Measurements from ENCODE around the gene MDM2.
"Not testable (repeated sequence)": the region's sequence is repeated elsewhere in the genome, so short reads cannot be mapped to it uniquely, and the experiment has no call there.

Gene MDM2

DNA sequence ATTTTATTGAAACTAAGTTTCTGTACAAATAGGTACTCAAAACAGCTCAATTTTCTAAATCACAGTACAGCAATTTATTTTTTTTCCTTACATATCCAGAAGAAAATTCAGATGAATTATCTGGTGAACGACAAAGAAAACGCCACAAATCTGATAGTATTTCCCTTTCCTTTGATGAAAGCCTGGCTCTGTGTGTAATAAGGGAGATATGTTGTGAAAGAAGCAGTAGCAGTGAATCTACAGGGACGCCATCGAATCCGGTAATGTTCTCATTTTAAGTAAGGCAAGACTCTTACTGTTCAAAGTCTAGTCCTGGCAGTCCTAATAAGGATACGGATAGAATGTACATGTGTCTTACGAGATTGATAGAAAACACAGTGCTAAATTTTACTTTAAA is 20.7 kb downstream of the MDM2 start:
- no peak for DNase-seq

DNA sequence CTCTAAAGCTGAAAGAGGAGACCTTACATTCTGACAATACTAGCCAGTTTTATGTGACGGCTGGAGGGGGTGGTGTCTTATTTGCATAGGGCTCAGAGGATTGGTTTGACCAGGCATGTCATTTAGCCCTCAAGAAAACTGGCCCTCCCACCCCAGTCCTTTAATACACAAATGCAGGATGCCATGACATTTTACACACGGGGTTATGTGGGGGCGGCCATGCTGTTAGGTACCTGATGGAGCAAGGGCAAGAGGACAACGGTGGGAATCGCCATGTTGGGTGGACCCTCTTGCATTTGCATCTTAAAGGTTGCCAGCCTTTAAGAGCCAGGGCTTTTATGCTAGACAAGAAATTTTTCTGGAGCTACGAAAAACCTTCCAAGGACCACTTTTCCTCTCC is 23.3 kb downstream of the MDM2 start:
- DNase-seq: no peak

DNA sequence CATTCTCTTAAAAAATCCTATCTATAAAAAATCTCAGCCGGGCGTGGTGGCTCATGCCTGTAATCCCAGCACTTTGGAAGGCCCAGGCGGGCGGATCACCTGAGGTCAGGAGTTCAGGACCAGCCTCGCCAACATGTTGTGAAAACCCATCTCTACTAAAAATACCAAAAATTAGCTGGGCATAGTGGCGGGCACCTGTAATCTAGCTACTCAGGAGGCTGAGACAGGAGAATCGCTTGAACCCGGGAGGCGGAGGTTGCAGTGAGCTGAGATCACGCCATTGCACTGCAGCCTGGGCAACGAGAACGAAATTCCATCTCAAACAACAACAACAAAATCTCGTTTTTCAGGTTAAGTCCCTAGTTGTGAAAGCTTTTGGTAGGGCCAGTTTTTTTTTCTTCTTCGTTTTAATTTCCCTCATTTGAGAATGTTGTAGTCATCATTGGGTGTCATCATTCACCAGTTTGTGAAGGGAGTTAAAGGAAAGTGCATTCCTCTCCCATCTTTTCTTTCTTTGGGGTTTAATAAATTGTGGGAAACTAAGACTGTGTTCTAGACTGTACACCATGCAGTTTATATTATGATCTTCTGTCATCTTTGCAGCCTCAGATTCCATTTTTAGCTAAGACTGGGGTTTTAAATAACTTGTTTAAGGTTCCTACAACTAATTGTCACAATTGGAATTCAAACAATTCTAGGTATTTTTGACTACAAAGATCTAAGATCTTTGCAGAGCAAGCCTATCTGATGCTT is 23.9 kb downstream of the MDM2 start:
- no peak for DNase-seq

DNA sequence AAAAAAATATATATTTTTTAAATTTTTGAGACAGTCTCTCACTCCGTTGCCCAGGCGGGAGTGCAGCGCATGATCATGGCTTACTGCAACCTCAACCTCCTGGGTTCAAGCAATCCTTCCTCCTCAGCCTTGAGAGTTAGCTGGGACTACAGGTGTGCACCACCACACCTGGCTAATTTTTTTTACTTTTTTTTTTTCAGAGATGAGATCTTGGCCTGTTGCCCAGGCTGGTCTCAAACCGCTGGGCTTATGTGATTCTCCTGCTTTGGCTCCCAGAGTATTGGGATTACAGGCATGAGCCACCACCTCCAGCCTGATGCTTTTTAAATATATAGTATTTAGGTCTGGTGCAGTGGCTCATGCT is 24.5 kb downstream of the MDM2 start:
- no peak for DNase-seq

DNA sequence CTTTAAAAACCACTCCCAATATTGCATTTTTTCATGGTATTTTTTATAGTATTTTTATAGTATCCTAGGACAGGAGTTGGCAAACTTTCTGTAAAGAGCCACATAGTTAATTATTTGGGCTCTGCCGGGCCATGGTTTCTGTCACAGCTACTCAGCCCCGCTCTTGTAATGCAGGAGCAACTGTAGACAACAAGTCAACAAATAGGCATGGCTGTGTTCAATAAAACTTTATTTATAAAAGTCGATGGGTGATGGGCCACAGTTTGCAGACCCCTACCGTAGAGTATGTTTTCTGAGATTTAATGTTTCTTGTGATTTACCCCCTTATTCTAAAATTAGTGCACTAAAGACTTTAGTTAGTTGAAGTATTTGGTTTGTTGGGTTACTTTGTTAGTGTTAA is 25.5 kb downstream of the MDM2 start:
- DNase-seq: no peak

DNA sequence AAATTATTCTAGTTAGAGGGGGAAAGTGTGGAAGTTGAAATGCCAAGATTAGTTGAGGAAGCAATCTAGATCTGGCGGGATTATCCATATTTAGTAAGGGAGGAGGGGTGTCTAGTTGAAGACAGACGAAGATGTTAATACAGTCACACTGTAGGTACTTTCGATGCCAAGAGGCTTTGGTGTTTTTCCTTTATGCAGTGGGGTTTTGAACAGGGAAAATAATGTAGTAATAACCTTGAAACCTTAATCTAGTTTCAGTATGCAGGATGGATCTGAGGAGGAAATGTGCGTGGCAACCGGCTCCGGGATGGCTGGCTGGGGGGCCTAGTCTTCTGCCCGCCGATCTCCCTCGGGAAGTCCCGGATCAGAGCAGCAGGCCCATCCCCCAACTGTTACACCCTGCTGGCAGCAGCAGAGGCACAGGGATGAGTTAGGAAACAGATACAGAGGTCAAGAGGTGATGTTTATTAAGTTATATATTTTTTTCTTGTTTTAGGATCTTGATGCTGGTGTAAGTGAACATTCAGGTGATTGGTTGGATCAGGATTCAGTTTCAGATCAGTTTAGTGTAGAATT is 27.4 kb downstream of the MDM2 start:
- no peak for DNase-seq

DNA sequence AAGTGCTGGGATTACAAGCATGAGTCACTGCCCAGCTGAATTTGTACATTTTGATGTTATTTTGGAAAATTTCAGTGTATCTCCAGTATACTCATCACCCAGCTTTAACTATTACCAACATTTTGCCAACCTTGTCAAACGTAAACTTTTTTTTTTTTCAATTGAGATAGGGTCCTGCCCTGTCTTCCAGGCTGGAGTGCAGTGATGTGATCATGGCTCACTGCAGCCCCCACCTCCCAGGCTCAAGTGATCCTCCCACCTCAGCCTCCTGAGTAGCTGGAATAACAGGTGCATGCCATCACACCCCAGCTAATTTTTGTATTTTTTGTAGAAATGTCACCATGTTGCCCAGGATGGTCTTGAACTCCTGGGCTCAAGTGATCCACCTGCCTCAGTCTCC is 29.2 kb downstream of the MDM2 start:
- no peak for DNase-seq

DNA sequence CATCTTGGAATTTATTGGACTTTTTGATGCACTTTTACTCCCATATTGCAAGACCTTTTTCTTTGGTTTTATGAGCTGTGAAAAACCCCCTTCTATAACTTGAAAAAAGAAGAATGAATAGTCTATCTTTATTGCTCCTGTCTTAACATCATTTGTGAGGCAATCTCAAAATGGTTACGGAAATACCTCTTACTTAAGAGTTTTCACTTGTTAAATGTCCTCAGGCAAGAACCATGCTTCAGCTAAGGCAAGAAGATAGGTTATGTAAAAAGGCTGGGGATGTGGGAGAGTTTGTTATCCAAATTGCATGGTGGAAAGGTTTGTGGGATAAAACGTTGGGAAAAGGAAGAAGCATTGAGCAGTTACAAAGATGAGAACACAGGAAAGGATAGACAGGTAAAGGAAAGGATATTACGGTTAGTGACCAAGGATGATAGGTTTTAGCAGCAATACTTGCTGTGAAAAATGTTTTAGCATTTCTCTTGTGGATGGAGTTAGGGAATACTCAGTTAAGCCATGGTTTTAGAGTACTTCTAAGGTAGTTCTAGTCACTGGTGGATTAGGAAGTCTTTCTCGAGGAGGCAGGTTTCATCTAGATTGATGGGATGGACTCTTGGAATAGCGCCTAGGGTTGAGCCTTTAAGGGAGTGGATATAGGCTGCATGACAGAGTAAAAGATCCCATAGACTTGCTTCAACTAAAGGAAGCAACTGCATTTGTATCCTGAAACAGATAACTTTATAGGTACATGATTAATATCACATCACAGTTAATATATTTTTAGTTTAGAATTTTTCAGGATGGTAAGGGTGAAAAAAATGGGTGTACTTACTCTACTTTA is 30.3 kb downstream of the MDM2 start:
- no peak for DNase-seq

DNA sequence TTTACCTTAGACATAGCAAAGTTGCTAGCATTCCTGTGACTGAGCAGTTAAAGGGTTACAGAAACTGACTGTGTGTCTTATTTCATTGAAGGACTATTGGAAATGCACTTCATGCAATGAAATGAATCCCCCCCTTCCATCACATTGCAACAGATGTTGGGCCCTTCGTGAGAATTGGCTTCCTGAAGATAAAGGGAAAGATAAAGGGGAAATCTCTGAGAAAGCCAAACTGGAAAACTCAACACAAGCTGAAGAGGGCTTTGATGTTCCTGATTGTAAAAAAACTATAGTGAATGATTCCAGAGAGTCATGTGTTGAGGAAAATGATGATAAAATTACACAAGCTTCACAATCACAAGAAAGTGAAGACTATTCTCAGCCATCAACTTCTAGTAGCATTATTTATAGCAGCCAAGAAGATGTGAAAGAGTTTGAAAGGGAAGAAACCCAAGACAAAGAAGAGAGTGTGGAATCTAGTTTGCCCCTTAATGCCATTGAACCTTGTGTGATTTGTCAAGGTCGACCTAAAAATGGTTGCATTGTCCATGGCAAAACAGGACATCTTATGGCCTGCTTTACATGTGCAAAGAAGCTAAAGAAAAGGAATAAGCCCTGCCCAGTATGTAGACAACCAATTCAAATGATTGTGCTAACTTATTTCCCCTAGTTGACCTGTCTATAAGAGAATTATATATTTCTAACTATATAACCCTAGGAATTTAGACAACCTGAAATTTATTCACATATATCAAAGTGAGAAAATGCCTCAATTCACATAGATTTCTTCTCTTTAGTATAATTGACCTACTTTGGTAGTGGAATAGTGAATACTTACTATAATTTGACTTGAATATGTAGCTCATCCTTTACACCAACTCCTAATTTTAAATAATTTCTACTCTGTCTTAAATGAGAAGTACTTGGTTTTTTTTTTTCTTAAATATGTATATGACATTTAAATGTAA is 31.5 kb downstream of the MDM2 start:
- no peak for DNase-seq

DNA sequence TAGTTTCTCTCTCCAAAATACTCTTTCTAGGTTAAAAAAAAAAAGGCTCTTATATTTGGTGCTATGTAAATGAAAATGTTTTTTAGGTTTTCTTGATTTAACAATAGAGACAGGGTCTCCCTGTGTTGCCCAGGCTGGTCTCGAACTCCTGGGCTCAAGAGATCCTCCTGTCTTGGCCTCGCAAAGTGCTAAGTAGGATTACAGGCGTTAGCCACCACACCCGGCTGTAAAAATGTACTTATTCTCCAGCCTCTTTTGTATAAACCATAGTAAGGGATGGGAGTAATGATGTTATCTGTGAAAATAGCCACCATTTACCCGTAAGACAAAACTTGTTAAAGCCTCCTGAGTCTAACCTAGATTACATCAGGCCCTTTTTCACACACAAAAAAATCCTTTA is 33.2 kb downstream of the MDM2 start:
- DNase-seq: not testable (repeated sequence)

DNA sequence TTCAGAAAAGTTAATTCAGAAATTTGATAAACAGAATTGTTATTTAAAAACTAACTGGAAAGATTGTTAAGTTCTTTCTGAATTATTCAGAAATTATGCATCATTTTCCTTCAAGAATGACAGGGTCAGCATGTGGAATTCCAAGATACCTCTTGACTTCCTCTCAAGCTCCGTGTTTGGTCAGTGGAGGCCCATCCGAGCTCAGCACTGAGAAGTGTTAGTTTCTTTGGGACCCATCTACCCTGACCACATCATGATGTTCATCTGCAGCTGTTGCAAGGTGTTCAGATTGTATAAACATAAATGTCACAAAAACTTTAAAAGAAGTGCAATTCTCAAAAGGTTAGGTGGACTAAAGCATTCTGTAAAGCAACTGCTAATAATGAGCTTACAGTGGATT is 33.7 kb downstream of the MDM2 start:
- no peak for DNase-seq

DNA sequence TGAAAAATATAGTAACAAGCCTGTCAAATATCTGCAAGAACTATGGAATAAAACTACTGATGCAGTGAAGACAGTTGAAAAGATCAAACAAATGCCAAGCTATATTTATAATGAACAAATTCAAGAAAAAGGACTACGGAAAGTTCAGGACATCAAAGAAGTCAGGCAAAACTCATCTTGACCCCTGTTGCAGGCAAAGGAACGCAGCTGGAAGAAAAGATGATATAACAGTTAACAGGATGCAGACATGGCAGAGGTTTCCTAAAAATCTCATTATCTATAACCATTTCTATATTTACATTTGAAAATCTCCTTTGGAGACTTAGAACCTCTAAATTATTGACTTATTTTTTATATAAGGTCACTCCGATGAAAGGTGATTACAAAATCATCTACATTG is 34.1 kb downstream of the MDM2 start:
- DNase-seq: no peak

DNA sequence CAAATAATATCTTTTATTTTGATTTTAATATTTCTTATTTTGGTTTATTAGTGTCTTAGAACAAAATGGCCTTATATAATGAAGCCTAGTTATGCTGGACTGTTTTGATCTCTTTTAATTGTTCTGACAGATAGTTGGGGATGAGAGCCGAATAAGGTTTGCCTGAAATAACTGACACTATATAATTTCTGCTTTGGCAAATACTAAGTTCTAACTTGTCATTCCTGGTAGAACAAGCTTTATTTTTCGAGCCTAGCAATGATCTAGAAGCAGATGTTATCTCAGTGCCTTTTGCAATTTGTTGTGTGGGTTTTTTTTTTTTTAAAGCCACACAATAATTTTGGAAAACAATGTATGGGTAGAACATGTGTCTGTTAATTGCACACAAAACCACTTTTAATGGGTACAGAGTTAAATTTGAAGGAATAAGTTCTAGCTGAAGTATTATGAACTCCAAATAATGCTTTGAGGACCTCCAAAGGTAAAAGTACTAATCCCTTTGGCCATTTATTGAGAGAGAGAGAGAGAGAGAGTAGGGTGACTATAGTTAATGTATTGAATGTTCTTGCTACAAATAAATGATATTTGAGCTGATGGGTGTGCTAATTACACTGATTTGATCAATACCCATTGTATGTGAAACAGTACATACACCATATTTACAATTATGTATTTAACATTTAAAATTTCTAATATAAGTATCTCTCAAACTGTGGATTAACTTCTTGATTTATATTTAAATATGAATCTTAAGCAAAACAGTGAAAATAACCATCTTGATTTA is 35.0 kb downstream of the MDM2 start:
- no peak for DNase-seq

DNA sequence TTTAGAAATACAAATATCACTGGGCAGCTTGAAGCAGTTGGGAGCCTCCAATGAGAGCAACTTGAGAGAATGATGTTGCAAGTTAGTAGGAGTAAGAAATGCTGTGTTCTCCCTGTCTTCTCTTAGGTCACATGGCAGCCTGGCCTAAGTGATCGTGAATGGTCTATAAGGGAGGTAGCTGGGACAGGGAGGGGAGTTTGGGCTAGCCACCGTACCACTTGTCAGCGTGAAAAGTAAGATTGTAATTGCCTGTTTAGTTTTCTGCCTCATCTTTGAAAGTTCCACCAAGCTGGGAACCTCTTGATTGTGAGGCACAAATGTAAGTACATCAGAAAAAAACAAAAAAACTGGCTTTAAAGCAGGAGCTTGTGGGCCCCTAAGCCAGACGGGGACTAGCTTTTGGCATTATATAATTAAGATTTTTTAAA is 36.4 kb downstream of the MDM2 start:
- no peak for DNase-seq

DNA sequence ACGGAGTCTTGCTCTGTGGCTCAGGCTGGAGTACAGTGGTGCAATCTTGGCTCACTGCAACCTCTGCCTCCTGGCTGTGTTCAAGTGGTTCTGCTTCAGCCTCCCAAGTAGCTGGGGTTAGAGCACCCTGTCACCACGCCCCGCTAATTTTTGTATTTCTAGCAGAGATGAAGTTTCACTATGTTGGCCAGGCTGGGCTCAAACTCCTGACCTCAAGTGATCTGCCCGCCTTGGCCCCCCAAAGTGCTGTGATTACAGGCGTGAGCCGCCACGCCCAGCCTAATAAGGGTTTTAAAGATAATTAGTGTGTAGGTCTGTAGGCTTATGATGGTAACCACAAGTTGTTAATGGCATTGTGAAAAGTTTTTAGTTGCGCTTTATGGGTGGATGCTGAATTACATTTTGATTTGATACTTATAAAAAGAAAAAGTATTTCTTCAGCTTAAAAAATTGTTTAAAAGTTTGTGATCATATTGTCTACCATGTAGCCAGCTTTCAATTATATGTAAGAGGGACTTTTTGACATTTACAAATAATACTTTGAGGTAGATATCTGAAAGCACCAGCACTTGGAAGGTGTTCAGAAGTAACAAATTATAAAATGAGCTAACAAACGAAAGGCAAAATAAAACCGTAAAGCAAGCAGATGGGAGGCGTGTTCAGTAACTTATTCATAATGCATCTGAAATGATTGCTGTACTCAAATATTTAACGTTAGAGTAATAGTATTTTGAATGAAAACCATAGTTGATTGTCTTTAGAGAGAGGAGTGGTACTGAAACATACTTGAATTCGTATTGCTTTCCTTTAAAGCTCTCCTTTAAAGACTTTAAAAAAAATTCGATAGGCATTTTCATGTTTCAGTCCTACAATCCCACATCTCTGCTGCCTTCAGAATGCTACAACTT is 37.1 kb downstream of the MDM2 start:
- DNase-seq: no peak

DNA sequence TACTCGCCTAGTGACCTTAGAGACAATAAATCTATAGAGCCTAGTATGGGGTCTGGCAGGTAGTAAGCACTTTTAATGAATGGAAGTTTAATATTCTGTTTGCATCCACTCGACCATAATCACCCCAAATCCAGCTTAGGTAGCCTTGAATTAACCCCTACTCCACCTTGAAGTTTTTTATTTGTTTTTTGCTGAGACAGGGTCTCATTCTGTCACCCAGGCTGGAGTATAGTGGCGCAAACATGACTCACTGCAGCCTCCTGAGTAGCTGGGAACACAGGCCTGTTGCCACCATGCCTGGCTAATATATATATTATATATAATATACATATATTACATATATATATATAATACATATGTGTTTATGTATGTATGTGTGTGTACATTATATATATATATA is 38.8 kb downstream of the MDM2 start:
- DNase-seq: no peak

DNA sequence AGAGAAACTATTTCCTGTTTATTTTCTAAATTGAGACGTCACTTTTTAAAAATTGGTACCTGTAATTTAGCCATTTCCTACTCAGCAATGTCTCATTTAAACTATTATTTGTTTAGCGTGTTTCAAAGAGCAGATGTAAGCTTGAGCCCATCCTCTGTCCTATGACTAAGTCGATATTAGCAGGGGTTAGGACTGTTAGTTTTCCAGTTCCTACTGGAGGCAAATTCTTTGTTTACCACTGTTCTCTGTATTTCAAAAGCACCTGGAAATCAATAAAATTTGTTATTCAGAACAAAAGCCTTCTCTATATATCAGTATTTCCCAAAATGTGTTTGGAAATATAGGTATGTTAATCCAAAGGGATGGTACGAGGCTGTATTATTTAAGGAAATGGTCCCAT is 42.4 kb downstream of the MDM2 start:
- DNase-seq: no peak

DNA sequence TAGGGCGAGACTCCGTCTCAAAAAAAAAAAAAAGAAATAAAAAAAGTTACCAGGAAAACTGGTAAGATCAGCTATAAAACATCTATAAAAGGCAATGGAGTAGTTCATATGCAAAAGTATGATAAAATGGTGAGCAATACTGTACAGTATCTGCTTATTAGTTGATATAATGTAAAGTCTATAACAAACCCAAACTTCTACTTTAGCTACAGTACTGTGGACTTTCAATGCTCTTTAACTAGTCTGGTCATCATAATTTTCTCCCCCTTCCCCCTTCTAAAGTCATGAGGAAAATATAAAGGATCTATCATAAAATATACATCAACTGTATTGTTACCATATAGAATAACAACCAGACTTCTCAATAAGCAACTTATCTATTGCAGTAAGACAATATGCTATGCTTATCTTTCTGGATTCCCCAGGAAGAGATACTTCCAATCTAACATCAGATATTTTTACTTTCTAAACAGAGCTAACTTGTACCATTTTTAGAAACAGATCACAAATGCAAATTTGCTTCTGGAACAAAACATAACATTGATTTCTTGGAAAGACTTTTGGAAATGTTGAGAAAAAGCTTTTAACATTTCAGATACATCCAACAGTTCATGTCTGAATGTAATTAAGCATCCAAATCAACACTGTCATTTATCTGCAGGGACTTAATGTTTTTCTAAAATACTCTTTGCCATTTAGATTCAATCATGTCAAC is 43.8 kb downstream of the MDM2 start:
- no peak for DNase-seq

DNA sequence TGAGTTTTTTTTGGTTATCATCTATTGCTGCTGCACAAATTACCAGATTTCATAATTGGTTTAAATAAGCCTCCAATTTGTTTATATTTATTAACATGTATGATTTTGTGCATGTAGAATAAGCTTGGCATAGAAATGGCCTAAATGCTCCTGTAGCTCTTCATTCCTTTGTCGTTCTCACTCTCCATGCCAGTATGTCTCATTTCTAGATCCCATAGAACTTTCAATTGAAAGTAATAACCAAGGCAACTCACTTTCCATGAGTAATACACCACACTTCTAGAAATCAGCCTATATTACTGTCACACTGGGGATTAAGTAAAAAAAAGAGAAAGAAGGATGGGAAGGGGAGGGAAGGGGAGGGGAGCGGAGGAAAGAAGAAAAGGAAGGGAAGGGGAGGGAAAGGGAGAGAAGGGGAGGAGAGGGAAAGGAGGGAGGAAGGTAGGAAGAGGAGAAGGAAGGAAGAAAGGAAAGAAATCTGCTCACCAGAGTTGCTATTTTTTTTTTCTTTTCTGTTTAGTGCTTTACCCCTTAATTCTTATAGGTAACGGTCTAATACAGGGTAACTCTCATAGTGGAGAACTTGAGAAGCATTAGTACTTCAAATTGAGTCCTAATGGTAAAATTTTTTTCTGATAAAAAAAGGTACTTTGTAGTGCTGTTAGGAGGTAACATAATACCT is 45.6 kb downstream of the MDM2 start:
- DNase-seq: no peak

DNA sequence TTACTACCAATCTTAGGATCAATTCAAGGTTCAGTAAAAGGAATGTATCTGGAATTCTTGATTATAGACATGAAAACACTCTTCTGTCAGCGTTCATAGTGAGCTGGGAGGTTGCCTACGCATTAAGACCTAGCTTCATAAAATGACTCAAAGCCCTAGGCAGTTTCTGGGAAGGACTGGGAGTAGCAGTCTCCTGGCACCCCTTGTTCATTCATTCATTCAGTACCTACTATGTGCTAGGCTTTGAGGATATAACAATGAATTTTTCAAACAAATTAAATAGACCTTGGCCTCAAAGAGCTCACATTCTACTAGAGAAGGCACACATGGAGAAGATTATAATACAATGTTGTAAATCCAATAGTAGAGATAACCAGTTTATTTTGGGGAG is 46.1 kb downstream of the MDM2 start:
- no peak for DNase-seq
